PFSK-1 (cell line): ENCODE data around the gene SLC13A3.

Experiments
- FOXP2 ChIP-seq: optimal IDR thresholded peaks from 2 replicates; pipeline ENCODE3; 2011; ENCODE audit warnings: borderline replicate concordance, control low read depth, inconsistent platforms; ENCODE audit not compliant: insufficient read depth; ENCODE audit errors: extremely low read length, extremely low read depth
- POLR2AphosphoS5 ChIP-seq: IDR thresholded peaks from 2 replicates; pipeline ENCODE4 v1.6.1; 2012; ENCODE audit warnings: low read depth, mild to moderate bottlenecking, control low read depth, low read length, moderate library complexity
- REST ChIP-seq, 2 experiments: IDR thresholded peaks; 2 replicates each; pipeline versions ENCODE4 v1.6.1 to v1.8.0; 2011 to 2012; ENCODE audit warnings: low read depth in 2 of 2, low read length in 2 of 2, control low read depth in 1 of 2, inconsistent platforms in 1 of 2, mild to moderate bottlenecking in 1 of 2, moderate library complexity in 1 of 2; ENCODE audit not compliant: insufficient read depth in 1 of 2
- SIN3A ChIP-seq: IDR thresholded peaks from 2 replicates; pipeline ENCODE4 v1.6.1; 2012; ENCODE audit warnings: mild to moderate bottlenecking, low read length, moderate library complexity, borderline replicate concordance; ENCODE audit not compliant: insufficient read depth
- TAF1 ChIP-seq: IDR thresholded peaks from 2 replicates; pipeline ENCODE4 v1.6.1; 2012; ENCODE audit warnings: low read length, control low read depth, borderline replicate concordance; ENCODE audit not compliant: insufficient read depth

The SLC13A3 gene

DNA sequence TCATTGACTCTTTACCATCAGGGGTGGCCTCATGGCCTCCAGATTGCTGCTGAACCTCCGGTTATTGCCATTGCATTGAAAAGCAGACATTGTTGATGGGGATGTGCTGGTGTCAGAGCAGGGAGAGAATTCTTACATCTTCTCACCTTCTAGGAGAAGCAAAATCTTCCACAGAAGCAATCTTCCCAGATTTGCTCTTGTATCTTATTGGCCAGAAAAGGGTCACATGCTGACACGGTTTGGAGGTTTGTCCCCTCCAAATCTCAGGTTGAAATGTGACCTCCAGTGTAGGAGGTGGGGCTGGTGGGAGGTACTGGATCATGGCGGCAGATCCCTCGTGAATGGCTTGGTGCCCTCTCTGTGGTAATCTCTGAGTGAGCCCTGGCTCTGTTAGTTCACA is 27.3 kb upstream of the SLC13A3 start:
- TF ChIP-seq SIN3A (no peak), TAF1 (no peak), FOXP2 (no peak), REST (IDR thresholded peaks at IDR 0.05; ENCODE audit: insufficient read depth in 1 of 2, low read depth in 2 of 2, low read length in 2 of 2) (no peak), POLR2AphosphoS5 (no peak)

DNA sequence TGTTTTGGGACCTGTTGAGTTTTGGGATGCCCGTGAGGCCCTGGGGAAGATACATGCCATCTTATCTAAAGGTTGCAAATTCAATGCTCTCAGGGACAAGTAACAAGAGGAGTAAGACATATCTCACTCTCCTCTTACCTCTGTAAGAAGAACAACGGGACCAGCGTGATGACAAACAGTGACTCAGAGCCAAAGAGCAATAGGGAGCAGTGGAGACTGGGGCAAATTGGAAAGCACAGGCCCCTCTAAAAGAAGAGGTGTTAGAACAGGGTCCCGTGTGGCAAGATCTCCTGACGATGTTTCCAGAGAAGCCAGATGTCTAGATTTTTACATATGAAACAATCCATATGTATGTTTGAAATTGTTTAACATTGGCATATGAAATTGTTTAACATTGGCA is 26.3 kb upstream of the SLC13A3 start:
- TF ChIP-seq POLR2AphosphoS5 (no peak), REST (IDR thresholded peaks at IDR 0.05; ENCODE audit: insufficient read depth in 1 of 2, low read depth in 2 of 2, low read length in 2 of 2) (no peak), SIN3A (no peak), TAF1 (no peak), FOXP2 (no peak)

GRCh38 chr20:46674253-46675083 is 23.2 kb upstream of the SLC13A3 start:
- TF ChIP-seq FOXP2: no peak
- no peak for TF ChIP-seq POLR2AphosphoS5
- TF ChIP-seq SIN3A: no peak
- no peak for TF ChIP-seq TAF1
- TF ChIP-seq REST (IDR thresholded peaks at IDR 0.05; ENCODE audit: insufficient read depth in 1 of 2, low read depth in 2 of 2, low read length in 2 of 2): no peak

DNA sequence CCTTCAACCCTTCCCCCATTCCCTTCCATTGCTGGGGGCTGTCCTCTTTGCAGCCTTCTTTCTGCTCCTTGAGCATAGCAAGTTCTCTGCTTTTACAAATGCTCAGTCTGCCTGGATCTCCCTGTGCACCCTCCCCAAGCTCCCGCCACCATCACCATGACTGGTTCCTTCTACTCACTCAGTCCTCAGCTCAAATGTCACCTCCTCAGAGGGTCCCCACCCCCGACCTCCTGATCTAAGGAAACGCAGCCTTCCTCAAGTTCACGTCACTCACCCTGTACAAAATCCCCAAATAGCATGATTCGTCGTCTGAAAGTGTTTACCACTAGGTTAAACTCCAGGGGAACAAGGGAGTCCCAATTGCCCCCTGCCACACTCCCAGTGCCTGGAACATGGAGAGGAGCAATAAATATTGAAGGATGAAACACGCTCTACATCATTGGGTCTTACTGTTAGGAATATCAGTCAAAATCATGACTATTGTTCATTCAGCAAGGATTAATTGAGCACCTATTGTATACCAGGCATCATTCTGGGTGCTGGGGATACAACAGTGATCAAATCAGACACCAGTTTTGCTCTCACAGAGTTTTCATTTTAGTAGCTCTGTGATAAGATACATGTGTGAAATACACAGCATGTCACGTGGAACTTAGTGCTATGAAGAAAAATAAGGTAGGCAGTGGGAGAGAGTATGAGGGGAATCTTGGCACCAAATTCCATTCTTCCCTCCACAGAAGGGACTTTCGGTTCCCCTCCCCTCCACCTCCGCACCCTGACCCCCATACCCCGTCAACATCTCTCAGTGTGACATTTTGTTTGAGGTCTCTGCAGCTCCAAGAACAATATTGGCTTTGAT is 22.4 kb upstream of the SLC13A3 start:
- no peak for TF ChIP-seq REST (IDR thresholded peaks at IDR 0.05; ENCODE audit: insufficient read depth in 1 of 2, low read depth in 2 of 2, low read length in 2 of 2)
- no peak for TF ChIP-seq POLR2AphosphoS5
- no peak for TF ChIP-seq SIN3A
- no peak for TF ChIP-seq FOXP2
- TF ChIP-seq TAF1: no peak
